ENCODE measurements around the gene HIF3A. TPM values are rescaled to one million over a fixed set of nuclear protein-coding genes. Genes with fewer than 3 reads are reported as not detected.

The HIF3A gene
- polyA plus RNA-seq, 1 donor (not counting 4 experiments of a cell fraction or from before 2014, with no cell fraction given) = 0.01 TPM

GRCh38 chr19:46366620-46367292 lies 69.9 kb downstream of the HIF3A start:
- H3K27me3 ChIP-seq (ENCODE audit: control insufficient read depth, extremely low read depth, insufficient read depth, low read length) = no peaks in the 10 kb centered on the region
- peaks cover 14% of the 10 kb centered on the region for H4K20me1 ChIP-seq (ENCODE audit: control insufficient read depth, extremely low read depth, insufficient read depth, low read length)
- no peak overlapping the region for H3K9ac ChIP-seq (ENCODE audit: control insufficient read depth, extremely low read depth, insufficient read depth, low read length)
- no peak overlapping the region for H3K4me3 ChIP-seq (ENCODE audit: control insufficient read depth in 2 of 3, extremely low read depth in 1 of 3, insufficient read depth in 2 of 3, low read depth in 1 of 3, low read length in 3 of 3)
- no peak for DNase-seq (ENCODE audit: low read depth, low spot score)
- TF ChIP-seq, protein P1, sequence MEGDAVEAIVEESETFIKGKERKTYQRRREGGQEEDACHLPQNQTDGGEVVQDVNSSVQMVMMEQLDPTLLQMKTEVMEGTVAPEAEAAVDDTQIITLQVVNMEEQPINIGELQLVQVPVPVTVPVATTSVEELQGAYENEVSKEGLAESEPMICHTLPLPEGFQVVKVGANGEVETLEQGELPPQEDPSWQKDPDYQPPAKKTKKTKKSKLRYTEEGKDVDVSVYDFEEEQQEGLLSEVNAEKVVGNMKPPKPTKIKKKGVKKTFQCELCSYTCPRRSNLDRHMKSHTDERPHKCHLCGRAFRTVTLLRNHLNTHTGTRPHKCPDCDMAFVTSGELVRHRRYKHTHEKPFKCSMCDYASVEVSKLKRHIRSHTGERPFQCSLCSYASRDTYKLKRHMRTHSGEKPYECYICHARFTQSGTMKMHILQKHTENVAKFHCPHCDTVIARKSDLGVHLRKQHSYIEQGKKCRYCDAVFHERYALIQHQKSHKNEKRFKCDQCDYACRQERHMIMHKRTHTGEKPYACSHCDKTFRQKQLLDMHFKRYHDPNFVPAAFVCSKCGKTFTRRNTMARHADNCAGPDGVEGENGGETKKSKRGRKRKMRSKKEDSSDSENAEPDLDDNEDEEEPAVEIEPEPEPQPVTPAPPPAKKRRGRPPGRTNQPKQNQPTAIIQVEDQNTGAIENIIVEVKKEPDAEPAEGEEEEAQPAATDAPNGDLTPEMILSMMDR (optimal IDR thresholded peaks at IDR 0.05 in 1 of 3, IDR thresholded peaks at IDR 0.05 in 1 of 3, conservative IDR thresholded peaks at IDR 0.05 in 1 of 3; ENCODE audit: extremely low read depth in 1 of 3, insufficient read depth in 2 of 3, low read length in 3 of 3) = no peak
- TF ChIP-seq EZH2 (IDR thresholded peaks at IDR 0.05; ENCODE audit: low read length) = no peak
- dilution Hi-C loops (cut with MboI; ENCODE audit: extremely low pct_ligation_motif_present, low sequenced_read_pairs) = no loop called here
- peaks cover 15% of the 10 kb centered on the region for H3K4me1 ChIP-seq (ENCODE audit: control insufficient read depth, extremely low read depth, insufficient read depth, low read length)
- no peak overlapping the region for H2AFZ ChIP-seq (ENCODE audit: control insufficient read depth, low read length)
- H3K36me3 ChIP-seq (ENCODE audit: control insufficient read depth in 2 of 2, extremely low read depth in 1 of 2, insufficient read depth in 2 of 2, low read length in 2 of 2) = peaks cover 15 to 22% of the 10 kb centered on the region in 2 experiments
- H3K4me2 ChIP-seq (ENCODE audit: control insufficient read depth, extremely low read depth, insufficient read depth, low read depth, low read length) = no peak overlapping the region
- H3K9me1 ChIP-seq (ENCODE audit: control insufficient read depth, extremely low read depth, insufficient read depth, low read length) = no peaks in the 10 kb centered on the region
- no peak for FAIRE-seq
- H3K79me2 ChIP-seq (ENCODE audit: control insufficient read depth, insufficient read depth, low read length) = peaks cover 28% of the 10 kb centered on the region
- H3K9me3 ChIP-seq (ENCODE audit: control insufficient read depth, low read depth, low read length) = no peaks in the 10 kb centered on the region
- no peak overlapping the region for H3K27ac ChIP-seq (ENCODE audit: control insufficient read depth, insufficient read depth, low read length)

GRCh38 chr19:46367426-46367825 lies 70.6 kb downstream of the HIF3A start:
- no peaks in the 10 kb centered on the region for H3K27me3 ChIP-seq (ENCODE audit: control insufficient read depth, extremely low read depth, insufficient read depth, low read length)
- H2AFZ ChIP-seq (ENCODE audit: control insufficient read depth, low read length) = no peak overlapping the region
- FAIRE-seq (no peak), DNase-seq (ENCODE audit: low read depth, low spot score) (no peak)
- H3K9me3 ChIP-seq (ENCODE audit: control insufficient read depth, low read depth, low read length) = no peaks in the 10 kb centered on the region
- H3K36me3 ChIP-seq (ENCODE audit: control insufficient read depth in 2 of 2, extremely low read depth in 1 of 2, insufficient read depth in 2 of 2, low read length in 2 of 2) = peaks cover 15 to 23% of the 10 kb centered on the region in 2 experiments
- H4K20me1 ChIP-seq (ENCODE audit: control insufficient read depth, extremely low read depth, insufficient read depth, low read length) = peaks cover 16% of the 10 kb centered on the region
- TF ChIP-seq EZH2 (IDR thresholded peaks at IDR 0.05; ENCODE audit: low read length) = no peak
- TF ChIP-seq, protein P1 (optimal IDR thresholded peaks at IDR 0.05 in 1 of 3, IDR thresholded peaks at IDR 0.05 in 1 of 3, conservative IDR thresholded peaks at IDR 0.05 in 1 of 3; ENCODE audit: extremely low read depth in 1 of 3, insufficient read depth in 2 of 3, low read length in 3 of 3) = no peak
- no peaks in the 10 kb centered on the region for H3K9me1 ChIP-seq (ENCODE audit: control insufficient read depth, extremely low read depth, insufficient read depth, low read length)
- H3K4me1 ChIP-seq (ENCODE audit: control insufficient read depth, extremely low read depth, insufficient read depth, low read length) = peaks cover 22% of the 10 kb centered on the region
- H3K4me2 ChIP-seq (ENCODE audit: control insufficient read depth, extremely low read depth, insufficient read depth, low read depth, low read length) = no peak overlapping the region
- no peak overlapping the region for H3K4me3 ChIP-seq (ENCODE audit: control insufficient read depth in 2 of 3, extremely low read depth in 1 of 3, insufficient read depth in 2 of 3, low read depth in 1 of 3, low read length in 3 of 3)
- H3K79me2 ChIP-seq (ENCODE audit: control insufficient read depth, insufficient read depth, low read length) = peaks cover 28% of the 10 kb centered on the region
- dilution Hi-C loops (cut with MboI; ENCODE audit: extremely low pct_ligation_motif_present, low sequenced_read_pairs) = no loop called here
- no peak overlapping the region for H3K9ac ChIP-seq (ENCODE audit: control insufficient read depth, extremely low read depth, insufficient read depth, low read length)
- no peak overlapping the region for H3K27ac ChIP-seq (ENCODE audit: control insufficient read depth, insufficient read depth, low read length)

Measured in keratinocyte (primary cell).